IPS DF 6.9 (cell line): Measurements from ENCODE around the gene KRTAP10-2.

ENCODE experiments used
- DNase-seq: peaks from one replicate; pipeline ENCODE4 v3.0.0-alpha.2; 2013; ENCODE audit warnings: low read depth, low spot score
- H3K27ac ChIP-seq: one replicate; pipeline ENCODE4 v1.5.1; 2013; ENCODE audit warnings: low read length, control low read depth
- H3K27me3 ChIP-seq: 2 replicates; pipeline ENCODE4 v1.6.1; 2013; ENCODE audit warnings: mild to moderate bottlenecking, low read length; ENCODE audit not compliant: control insufficient read depth, insufficient read depth
- H3K36me3 ChIP-seq: 2 replicates; pipeline ENCODE4 v1.6.1; 2013; ENCODE audit warnings: low read length; ENCODE audit not compliant: control insufficient read depth, insufficient read depth
- H3K4me1 ChIP-seq: 2 replicates; pipeline ENCODE4 v1.6.1; 2013; ENCODE audit warnings: low read length; ENCODE audit not compliant: control insufficient read depth, insufficient read depth
- H3K4me3 ChIP-seq: 2 replicates; pipeline ENCODE4 v1.5.1; 2013; ENCODE audit warnings: mild to moderate bottlenecking, low read length
- H3K9me3 ChIP-seq: 2 replicates; pipeline ENCODE4 v1.6.1; 2013; ENCODE audit warnings: low read length, inconsistent platforms; ENCODE audit not compliant: control insufficient read depth, insufficient read depth
- WGBS: extraction: QIAGEN DNeasy Blood & Tissue Kit; methylation state at CpG from one replicate; pipeline ENCODE4 v1.1.7; 2013; ENCODE audit warnings: mixed read lengths, missing lambda C conversion rate; ENCODE audit not compliant: insufficient read length, insufficient coverage; 5-methylcytosine and 5-hydroxymethylcytosine counted together

KRTAP10-2 gene

GRCh38 chr21:44530221-44530902 lies 20.9 kb downstream of the KRTAP10-2 start:
- H3K27me3 ChIP-seq: no peaks in the 10 kb centered on the region
- no peak overlapping the region for H3K4me3 ChIP-seq
- no peaks in the 10 kb centered on the region for H3K36me3 ChIP-seq
- no peak overlapping the region for H3K27ac ChIP-seq
- no peaks in the 10 kb centered on the region for H3K9me3 ChIP-seq
- no peak for DNase-seq
- H3K4me1 ChIP-seq: peaks cover 1% of the 10 kb centered on the region; the same call in 1 of the 2 replicates
- WGBS: 100% methylated on average over 2 of the region's 7 CpGs

GRCh38 chr21:44529503-44530125 lies 21.7 kb downstream of the KRTAP10-2 start:
- no CpG with 5 or more reads among the region's 23 CpGs for WGBS
- DNase-seq: no peak
- Histone ChIP-seq H3K27me3 (no peaks in the 10 kb centered on the region), H3K36me3 (no peaks in the 10 kb centered on the region), H3K9me3 (no peaks in the 10 kb centered on the region), H3K27ac (no peak overlapping the region), H3K4me3 (no peak overlapping the region), H3K4me1 (peaks cover 1% of the 10 kb centered on the region; the same call in 1 of the 2 replicates)

- DNase-seq: no peak
- Histone ChIP-seq H3K36me3 (no peaks in the 10 kb centered on the region), H3K9me3 (no peaks in the 10 kb centered on the region), H3K4me3 (no peak overlapping the region), H3K27me3 (no peaks in the 10 kb centered on the region), H3K27ac (no peak overlapping the region), H3K4me1 (peaks cover 1% of the 10 kb centered on the region; the same call in 1 of the 2 replicates)
- WGBS: no CpG with 5 or more reads among the region's 17 CpGs
Observed at GRCh38 chr21:44529011-44529421, 22.3 kb downstream of the KRTAP10-2 start.

GRCh38 chr21:44528634-44528995 lies 22.7 kb downstream of the KRTAP10-2 start:
- no CpG with 5 or more reads among the region's 10 CpGs for WGBS
- H3K4me3 ChIP-seq: no peak overlapping the region
- no peaks in the 10 kb centered on the region for H3K27me3 ChIP-seq
- H3K36me3 ChIP-seq: no peaks in the 10 kb centered on the region
- no peak overlapping the region for H3K27ac ChIP-seq
- DNase-seq: no peak
- H3K4me1 ChIP-seq: peaks cover under 1% of the 10 kb centered on the region; the same call in 1 of the 2 replicates
- no peaks in the 10 kb centered on the region for H3K9me3 ChIP-seq

DNA sequence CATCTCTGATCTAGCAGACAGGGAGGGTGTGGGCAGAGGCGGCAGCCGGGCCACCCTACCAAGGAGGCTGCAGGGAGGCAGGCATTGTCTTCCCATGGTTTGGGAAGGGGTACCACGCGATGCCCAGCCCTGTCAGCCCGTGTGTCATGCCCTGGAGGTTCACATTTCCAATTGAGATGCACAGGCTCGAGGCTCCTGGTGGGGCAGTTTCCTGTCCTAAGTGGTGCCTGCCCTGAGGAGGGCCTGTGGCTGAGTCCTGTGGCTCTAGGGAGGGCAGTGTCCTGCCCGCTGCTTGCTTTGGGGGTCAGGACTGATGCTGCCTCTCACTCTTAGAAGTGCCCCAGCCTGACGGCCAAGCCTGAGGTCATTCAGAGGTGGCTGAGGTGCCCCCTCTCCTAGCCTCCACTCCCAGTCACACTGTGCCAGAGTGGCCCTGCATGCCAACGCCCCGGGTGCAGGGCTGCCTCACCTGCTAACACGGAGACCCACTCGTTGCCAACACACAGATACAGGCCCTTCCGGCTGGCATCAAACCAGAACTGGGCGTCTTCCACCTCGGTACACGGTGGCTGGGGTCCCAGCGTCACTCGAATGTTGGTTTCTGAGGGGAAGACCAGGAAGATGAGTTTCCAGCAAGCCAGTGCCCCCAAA lies 23.2 kb downstream of the KRTAP10-2 start:
- H3K4me3 ChIP-seq: no peak overlapping the region
- H3K27me3 ChIP-seq: no peaks in the 10 kb centered on the region
- no peaks in the 10 kb centered on the region for H3K4me1 ChIP-seq
- H3K9me3 ChIP-seq: no peaks in the 10 kb centered on the region
- no peak for DNase-seq
- H3K36me3 ChIP-seq: no peaks in the 10 kb centered on the region
- WGBS: no CpG with 5 or more reads among the region's 18 CpGs
- H3K27ac ChIP-seq: no peak overlapping the region

GRCh38 chr21:44527156-44527982 lies 23.9 kb downstream of the KRTAP10-2 start:
- no peak for DNase-seq
- Histone ChIP-seq H3K9me3 (no peaks in the 10 kb centered on the region), H3K36me3 (no peaks in the 10 kb centered on the region), H3K4me1 (no peaks in the 10 kb centered on the region), H3K27ac (no peak overlapping the region), H3K27me3 (no peaks in the 10 kb centered on the region), H3K4me3 (no peak overlapping the region)
- no CpG with 5 or more reads among the region's 37 CpGs for WGBS

GRCh38 chr21:44526096-44526997 lies 25.0 kb downstream of the KRTAP10-2 start:
- no peak overlapping the region for H3K27ac ChIP-seq
- no peaks in the 10 kb centered on the region for H3K4me1 ChIP-seq
- H3K27me3 ChIP-seq: no peaks in the 10 kb centered on the region
- whole genome bisulfite sequencing: no CpG with 5 or more reads among the region's 12 CpGs
- H3K9me3 ChIP-seq: no peaks in the 10 kb centered on the region
- no peak overlapping the region for H3K4me3 ChIP-seq
- H3K36me3 ChIP-seq: no peaks in the 10 kb centered on the region
- no peak for DNase-seq

DNA sequence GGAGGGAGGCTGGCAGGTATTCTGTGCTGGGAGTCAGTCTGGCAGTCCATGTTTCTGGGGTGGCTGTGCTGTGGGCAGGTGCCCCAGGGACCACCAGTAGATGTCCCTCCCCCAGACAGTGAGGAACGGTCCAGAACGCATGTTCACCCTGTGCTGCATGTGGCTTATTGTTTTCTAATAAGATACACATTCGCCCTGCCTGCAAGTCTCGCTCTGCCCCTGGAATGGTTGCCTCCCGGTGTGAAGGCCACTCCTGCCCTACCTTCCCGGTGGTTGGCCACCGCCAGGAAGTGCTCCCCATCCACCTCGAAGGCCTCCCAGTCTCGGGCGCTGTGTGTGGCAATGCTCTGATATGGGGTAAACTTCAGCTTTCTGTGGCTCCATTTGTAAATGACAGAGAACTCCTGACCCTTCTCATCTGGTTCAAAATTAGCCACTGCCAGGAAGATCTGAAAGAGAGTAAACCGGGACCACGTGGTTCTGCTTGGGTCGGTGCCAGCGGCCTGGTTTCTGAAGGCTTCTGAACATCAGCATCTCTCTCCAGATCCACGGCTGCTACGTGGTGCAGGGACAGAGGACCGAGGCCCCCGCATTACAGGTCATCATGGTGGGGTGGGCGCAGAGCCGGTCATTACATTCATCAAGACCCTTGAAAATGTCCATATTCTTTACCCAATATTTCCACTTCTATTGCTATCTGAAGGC lies 25.8 kb downstream of the KRTAP10-2 start:
- H3K4me3 ChIP-seq: no peak overlapping the region
- DNase-seq: no peak
- no peaks in the 10 kb centered on the region for H3K27me3 ChIP-seq
- no peaks in the 10 kb centered on the region for H3K4me1 ChIP-seq
- no peaks in the 10 kb centered on the region for H3K9me3 ChIP-seq
- H3K27ac ChIP-seq: no peak overlapping the region
- H3K36me3 ChIP-seq: no peaks in the 10 kb centered on the region
- WGBS: no CpG with 5 or more reads among the region's 20 CpGs
